A549 (cell line): Measurements from ENCODE around the gene BCAP29.

Experiments
- CEBPB ChIP-seq, 2 experiments: fragments of >200 bp in 1 of 2; sonication (Bioruptor Twin) in 1 of 2; formaldehyde crosslinking in 1 of 2; IDR thresholded peaks; 2 replicates each; pipeline ENCODE4 v1.6.1; 2012 to 2016
- CHD2 ChIP-seq: fragments of 150-350 bp; IDR thresholded peaks from 2 replicates; pipeline ENCODE4 v1.6.1; 2014; ENCODE audit warnings: low read length; ENCODE audit not compliant: partially characterized antibody
- E2F6 ChIP-seq: IDR thresholded peaks from 2 replicates; pipeline ENCODE4 v1.6.1; 2012; ENCODE audit warnings: low read depth, borderline replicate concordance
- EP300 ChIP-seq, 2 experiments: fragments of >200 bp; sonication (Bioruptor Twin); formaldehyde crosslinking; IDR thresholded peaks; 2 replicates in 1 of 2; 3 replicates in 1 of 2; pipeline ENCODE4 v1.6.1; 2016 to 2017
- ESRRA ChIP-seq: fragments of 150-350 bp; IDR thresholded peaks from 2 replicates; pipeline ENCODE4 v1.6.1; 2014; ENCODE audit warnings: mild to moderate bottlenecking, low read length, borderline replicate concordance
- JUN ChIP-seq, 2 experiments: fragments of >200 bp; sonication (Bioruptor Twin); formaldehyde crosslinking; IDR thresholded peaks; 2 replicates in 1 of 2; 3 replicates in 1 of 2; pipeline ENCODE4 v1.6.1; 2016 to 2017
- KDM1A ChIP-seq: fragments of 200-600 bp; sonication (generic); IDR thresholded peaks from 2 replicates; pipeline ENCODE4 v1.6.1; 2016; ENCODE audit warnings: low read depth, mild to moderate bottlenecking
- MAX ChIP-seq: IDR thresholded peaks from 2 replicates; pipeline ENCODE4 v1.6.1; 2012
- MAZ ChIP-seq: fragments of 150-350 bp; IDR thresholded peaks from 2 replicates; pipeline ENCODE4 v1.6.1; 2014; ENCODE audit warnings: antibody characterized with exemption, low read depth, low read length, borderline replicate concordance
- NR3C1 ChIP-seq: fragments of >200 bp; sonication (Bioruptor Twin); formaldehyde crosslinking; IDR thresholded peaks from 3 replicates; pipeline ENCODE4 v1.6.1; 2017
- RARB ChIP-seq: fragments of 250-450 bp; sonication (Bioruptor Pico); IDR thresholded peaks from 2 replicates; pipeline ENCODE4 v1.8.0; 2021; ENCODE audit warnings: mild to moderate bottlenecking, moderate library complexity
- USF2 ChIP-seq: fragments of 450-650 bp; IDR thresholded peaks from 2 replicates; pipeline ENCODE4 v1.6.1; 2014; ENCODE audit warnings: antibody characterized with exemption
- TF ChIP-seq, protein P1 (sequence below): fragments of >200 bp; sonication (Bioruptor Twin); formaldehyde crosslinking; IDR thresholded peaks from 3 replicates; pipeline ENCODE4 v1.5.1; 2016
- TF ChIP-seq, protein P2 (sequence below): fragments of 200-600 bp; sonication (generic); IDR thresholded peaks from 2 replicates; pipeline ENCODE4 v1.6.1; 2016; ENCODE audit warnings: antibody characterized with exemption, mild to moderate bottlenecking, moderate library complexity

- TF ChIP-seq USF2 (no peak), JUN (IDR thresholded peaks at IDR 0.05) (no peak), MAX (no peak), RARB (CRISPR knock-in tag) (no peak), CEBPB (IDR thresholded peaks at IDR 0.05) (no peak), KDM1A (no peak), EP300 (IDR thresholded peaks at IDR 0.05) (no peak), E2F6 (no peak), MAZ (no peak), ESRRA (no peak), CHD2 (no peak), NR3C1 (no peak)
- TF ChIP-seq, protein P1, sequence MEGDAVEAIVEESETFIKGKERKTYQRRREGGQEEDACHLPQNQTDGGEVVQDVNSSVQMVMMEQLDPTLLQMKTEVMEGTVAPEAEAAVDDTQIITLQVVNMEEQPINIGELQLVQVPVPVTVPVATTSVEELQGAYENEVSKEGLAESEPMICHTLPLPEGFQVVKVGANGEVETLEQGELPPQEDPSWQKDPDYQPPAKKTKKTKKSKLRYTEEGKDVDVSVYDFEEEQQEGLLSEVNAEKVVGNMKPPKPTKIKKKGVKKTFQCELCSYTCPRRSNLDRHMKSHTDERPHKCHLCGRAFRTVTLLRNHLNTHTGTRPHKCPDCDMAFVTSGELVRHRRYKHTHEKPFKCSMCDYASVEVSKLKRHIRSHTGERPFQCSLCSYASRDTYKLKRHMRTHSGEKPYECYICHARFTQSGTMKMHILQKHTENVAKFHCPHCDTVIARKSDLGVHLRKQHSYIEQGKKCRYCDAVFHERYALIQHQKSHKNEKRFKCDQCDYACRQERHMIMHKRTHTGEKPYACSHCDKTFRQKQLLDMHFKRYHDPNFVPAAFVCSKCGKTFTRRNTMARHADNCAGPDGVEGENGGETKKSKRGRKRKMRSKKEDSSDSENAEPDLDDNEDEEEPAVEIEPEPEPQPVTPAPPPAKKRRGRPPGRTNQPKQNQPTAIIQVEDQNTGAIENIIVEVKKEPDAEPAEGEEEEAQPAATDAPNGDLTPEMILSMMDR, result no peak
- TF ChIP-seq, protein P2, sequence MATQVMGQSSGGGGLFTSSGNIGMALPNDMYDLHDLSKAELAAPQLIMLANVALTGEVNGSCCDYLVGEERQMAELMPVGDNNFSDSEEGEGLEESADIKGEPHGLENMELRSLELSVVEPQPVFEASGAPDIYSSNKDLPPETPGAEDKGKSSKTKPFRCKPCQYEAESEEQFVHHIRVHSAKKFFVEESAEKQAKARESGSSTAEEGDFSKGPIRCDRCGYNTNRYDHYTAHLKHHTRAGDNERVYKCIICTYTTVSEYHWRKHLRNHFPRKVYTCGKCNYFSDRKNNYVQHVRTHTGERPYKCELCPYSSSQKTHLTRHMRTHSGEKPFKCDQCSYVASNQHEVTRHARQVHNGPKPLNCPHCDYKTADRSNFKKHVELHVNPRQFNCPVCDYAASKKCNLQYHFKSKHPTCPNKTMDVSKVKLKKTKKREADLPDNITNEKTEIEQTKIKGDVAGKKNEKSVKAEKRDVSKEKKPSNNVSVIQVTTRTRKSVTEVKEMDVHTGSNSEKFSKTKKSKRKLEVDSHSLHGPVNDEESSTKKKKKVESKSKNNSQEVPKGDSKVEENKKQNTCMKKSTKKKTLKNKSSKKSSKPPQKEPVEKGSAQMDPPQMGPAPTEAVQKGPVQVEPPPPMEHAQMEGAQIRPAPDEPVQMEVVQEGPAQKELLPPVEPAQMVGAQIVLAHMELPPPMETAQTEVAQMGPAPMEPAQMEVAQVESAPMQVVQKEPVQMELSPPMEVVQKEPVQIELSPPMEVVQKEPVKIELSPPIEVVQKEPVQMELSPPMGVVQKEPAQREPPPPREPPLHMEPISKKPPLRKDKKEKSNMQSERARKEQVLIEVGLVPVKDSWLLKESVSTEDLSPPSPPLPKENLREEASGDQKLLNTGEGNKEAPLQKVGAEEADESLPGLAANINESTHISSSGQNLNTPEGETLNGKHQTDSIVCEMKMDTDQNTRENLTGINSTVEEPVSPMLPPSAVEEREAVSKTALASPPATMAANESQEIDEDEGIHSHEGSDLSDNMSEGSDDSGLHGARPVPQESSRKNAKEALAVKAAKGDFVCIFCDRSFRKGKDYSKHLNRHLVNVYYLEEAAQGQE, result no peak
Observed at GRCh38 chr7:107632492-107632865, 52.4 kb downstream of the BCAP29 start.
